ENCODE data around the gene SNX8.

GRCh38 chr7:2229467-2229866 lies 84.8 kb downstream of the SNX8 start:
- no peak for TF ChIP-seq GATA2 (IDR thresholded peaks at IDR 0.05; ENCODE audit: low read depth, low read length)
- no peak for TF ChIP-seq GATA3 (IDR thresholded peaks at IDR 0.05; ENCODE audit: low read depth, low read length)

All from SH-SY5Y (cell line).